GM10266 (cell line): ENCODE results near the gene ZMIZ1.

Experiments used
- DNase-seq: peaks from one replicate; pipeline ENCODE4 v3.0.0; 2012; ENCODE audit errors: extremely low spot score
- TF ChIP-seq, protein P1 (sequence below): IDR thresholded peaks from 2 replicates; pipeline ENCODE4 v1.5.1; 2012; ENCODE audit warnings: mild to moderate bottlenecking, low read depth; ENCODE audit not compliant: control insufficient read depth, insufficient read depth; ENCODE audit errors: missing control alignments

The ZMIZ1 gene

DNA sequence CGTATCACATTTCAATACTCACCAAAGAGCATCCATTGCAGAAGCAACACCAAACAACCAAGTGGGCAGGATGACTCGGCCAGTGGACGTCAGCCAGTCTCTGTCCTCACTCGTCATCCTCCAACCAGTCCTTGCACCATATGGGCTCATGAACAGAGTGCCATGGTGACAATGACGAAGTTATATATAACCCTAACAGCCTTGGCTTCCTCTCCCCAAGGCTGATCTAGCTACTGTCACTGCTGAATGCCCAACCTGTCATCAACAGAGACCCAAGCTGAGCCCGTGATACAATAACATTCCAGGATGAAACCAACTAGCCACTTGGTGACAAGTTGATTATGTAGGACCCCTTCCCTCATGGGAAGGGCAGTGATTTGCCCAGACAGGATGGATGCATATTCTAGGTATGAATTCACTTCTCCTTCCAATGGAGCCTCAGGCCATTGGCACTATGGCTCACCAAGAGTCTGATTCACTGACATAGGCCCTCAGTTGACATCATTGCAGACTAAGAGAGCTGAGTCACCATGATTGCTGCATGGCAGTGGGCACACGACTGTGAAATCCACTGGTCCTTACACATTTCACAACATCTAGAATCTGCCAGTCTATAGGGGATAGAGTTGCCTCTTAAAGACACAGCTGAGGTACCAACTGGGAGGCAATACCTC, 252.2 kb downstream of the ZMIZ1 start:
- no peak for DNase-seq
- TF ChIP-seq, protein P1, sequence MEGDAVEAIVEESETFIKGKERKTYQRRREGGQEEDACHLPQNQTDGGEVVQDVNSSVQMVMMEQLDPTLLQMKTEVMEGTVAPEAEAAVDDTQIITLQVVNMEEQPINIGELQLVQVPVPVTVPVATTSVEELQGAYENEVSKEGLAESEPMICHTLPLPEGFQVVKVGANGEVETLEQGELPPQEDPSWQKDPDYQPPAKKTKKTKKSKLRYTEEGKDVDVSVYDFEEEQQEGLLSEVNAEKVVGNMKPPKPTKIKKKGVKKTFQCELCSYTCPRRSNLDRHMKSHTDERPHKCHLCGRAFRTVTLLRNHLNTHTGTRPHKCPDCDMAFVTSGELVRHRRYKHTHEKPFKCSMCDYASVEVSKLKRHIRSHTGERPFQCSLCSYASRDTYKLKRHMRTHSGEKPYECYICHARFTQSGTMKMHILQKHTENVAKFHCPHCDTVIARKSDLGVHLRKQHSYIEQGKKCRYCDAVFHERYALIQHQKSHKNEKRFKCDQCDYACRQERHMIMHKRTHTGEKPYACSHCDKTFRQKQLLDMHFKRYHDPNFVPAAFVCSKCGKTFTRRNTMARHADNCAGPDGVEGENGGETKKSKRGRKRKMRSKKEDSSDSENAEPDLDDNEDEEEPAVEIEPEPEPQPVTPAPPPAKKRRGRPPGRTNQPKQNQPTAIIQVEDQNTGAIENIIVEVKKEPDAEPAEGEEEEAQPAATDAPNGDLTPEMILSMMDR = no peak

DNA sequence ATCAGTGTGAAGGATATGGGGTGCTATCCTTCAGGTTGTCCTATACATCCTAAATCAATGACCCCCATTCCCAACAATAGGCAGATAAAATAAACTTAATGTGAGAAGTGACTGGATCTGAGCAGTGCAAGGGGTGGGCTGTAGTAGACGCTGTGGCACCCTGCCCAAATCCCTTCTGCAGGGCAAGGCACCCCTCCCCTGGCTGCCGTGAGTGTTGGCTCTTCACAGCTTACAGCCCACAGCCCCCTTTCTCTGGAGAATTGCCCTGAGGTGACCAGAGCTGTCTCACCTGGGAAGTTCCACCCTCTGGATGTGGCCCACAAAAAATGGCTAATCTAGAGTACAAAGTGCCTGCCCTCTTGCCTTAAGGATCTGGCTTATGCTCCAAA, 252.7 kb downstream of the ZMIZ1 start:
- DNase-seq = no peak

DNA sequence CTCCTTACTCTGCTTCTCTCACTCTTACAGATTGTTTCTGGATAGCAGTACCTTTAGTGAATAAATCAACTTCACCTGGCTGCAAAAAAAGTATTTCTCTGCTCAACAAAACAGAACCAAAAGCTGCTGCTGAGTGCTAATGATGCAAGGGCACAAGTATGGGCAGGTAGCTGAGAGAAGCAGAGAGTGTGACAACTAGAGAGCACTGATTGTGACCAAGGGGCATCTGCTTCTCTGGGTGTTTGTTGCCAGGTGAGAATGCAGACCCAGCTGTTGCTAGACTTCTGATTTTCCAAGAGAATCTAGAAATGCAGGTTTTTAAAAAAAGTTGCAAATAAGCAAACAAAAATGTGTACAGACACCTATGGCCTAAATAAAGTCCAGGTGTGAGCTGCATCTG, 253.2 kb downstream of the ZMIZ1 start:
- TF ChIP-seq, protein P1 = no peak
- DNase-seq = no peak

More for the DNA sequence above, 252.7 kb downstream of the ZMIZ1 start:
- TF ChIP-seq, protein P1 = no peak

DNA sequence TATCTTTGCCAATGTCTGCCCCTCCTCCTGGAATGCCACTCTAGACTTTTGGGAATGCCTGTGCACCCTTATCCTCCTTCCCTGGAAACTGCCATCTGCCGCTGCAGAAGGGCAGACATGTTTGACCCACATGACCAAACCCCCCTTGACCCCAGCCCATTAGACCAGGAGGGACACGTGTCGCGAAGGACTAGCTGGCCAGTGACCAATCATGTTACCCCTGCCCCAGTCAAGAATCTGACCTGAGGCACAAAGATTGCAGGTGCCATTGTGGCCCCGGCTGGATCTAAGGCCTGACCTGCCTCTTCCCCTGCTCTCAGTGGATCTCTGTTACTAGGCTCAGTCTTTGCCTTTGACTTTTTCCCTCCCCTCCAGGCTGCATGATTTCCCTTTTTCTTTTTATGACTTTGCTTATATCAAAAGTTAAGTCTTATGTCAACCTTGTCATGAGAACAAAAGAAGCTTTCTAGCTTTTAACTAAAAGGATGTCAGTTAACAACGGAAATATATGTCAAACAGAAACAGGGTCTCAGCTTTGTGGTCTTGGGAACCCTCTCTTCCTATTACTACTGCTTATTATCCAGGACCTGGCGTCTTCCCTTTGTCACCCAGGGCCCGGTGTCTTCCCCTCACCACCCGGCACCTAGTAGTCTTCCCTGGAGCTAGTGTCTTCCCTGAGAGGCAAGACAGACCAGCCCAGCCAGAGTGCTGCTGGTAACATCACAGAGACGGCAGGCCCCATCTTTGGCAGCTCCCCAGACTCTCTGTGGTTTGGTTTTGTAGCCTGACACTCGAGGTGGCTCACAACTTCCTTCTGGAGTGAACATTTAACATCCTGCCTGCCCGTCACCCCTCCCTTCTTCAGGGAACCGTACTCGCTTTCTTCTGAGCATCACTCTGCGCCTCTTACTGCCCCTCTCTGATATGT, 254.1 kb downstream of the ZMIZ1 start:
- TF ChIP-seq, protein P1 = no peak
- no peak for DNase-seq

DNA sequence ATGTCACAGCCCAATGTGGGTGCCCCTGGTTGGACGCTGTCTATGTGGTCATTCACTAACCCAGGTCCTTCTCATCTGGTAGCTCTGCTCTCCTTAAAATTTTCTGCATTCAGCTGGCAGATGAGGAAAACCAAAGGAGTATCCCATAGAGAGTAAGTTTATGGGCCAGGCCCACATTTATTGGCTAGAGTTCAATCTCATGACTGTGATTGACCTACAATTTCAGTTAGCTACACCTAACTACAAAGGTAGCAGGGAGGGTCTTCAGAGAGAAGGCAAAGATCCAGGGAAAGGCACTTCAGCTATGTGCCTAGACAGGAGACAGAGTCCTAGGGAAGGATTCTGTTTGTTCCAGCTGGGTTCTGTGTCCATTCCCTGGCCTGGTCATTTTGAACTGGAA, 254.8 kb downstream of the ZMIZ1 start:
- DNase-seq = no peak
- TF ChIP-seq, protein P1 = no peak

DNA sequence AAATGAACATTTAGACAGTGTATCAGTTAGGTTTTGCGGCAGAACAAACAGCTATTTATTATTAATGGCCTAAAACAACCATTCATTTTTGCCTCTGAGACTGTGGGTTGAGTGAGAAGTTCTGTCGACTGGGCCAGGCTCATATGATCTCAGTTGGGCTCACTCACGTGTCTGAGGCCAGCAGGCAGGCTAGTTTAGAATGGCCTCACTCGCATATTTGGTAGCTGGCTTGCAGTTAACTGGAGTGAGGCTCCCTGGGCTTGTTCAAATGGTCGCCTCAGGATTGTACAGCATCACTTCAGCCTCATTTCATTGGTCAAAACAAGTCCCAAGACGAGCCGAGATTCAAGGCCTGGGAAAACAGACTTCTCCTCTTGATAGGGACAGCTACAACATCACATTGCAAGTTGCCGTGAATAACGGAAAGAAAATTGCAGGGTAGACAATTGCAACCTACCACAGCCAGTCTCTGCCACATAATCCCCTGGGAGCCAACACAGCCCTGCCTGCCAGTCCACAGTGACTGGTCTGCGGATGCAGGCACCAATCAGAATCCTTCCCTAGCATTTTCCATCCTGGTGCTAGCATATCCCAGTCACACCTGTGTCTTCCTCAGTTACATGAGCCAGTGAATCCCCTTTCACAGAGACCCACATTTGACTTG, 255.4 kb downstream of the ZMIZ1 start:
- no peak for DNase-seq
- TF ChIP-seq, protein P1 = no peak
